K562 (cell line): ENCODE measurements around the gene DNAH17.

Source experiments
- CTCF ChIP-seq, 3 experiments: IDR thresholded peaks in 2 of 3; conservative IDR thresholded peaks in 1 of 3; 2 replicates each; pipeline ENCODE4 v1.5.1; 2011 to 2012; ENCODE audit warnings: low read length in 3 of 3, mild to moderate bottlenecking in 3 of 3, control low read depth in 2 of 3, improper control_type of control experiment in 1 of 3, inconsistent platforms in 1 of 3, low read depth in 1 of 3, mixed read lengths in 1 of 3, moderate library complexity in 1 of 3; ENCODE audit not compliant: insufficient read depth in 2 of 3
- EGR1 ChIP-seq: fragments of 450-650 bp; conservative IDR thresholded peaks from 2 replicates; pipeline ENCODE4 v1.6.1; 2017; ENCODE audit warnings: mild to moderate bottlenecking
- EZH2 ChIP-seq: IDR thresholded peaks from 2 replicates; pipeline ENCODE4 v1.6.1; 2012; ENCODE audit warnings: low read depth, mild to moderate bottlenecking, inconsistent platforms, low read length, borderline replicate concordance
- HDAC1 ChIP-seq, 2 experiments: fragments of 450-650 bp; IDR thresholded peaks; 2 replicates each; pipeline ENCODE4 v1.6.1; 2016 to 2017; ENCODE audit warnings: inconsistent platforms in 1 of 2, mild to moderate bottlenecking in 1 of 2, moderate library complexity in 1 of 2
- MTA3 ChIP-seq: fragments of 450-650 bp; formaldehyde crosslinking; IDR thresholded peaks from 2 replicates; pipeline ENCODE4 v1.6.1; 2017; ENCODE audit warnings: mild to moderate bottlenecking, borderline replicate concordance
- RBM22 ChIP-seq: fragments of 200-400 bp; formaldehyde crosslinking; IDR thresholded peaks from 2 replicates; pipeline ENCODE4 v1.6.1; 2018; ENCODE audit warnings: low read length, low read depth; ENCODE audit not compliant: poor library complexity, severe bottlenecking
- YY1 ChIP-seq, 3 experiments: IDR thresholded peaks; 2 replicates each; pipeline ENCODE4 v1.6.1; 2011; ENCODE audit warnings: low read length in 2 of 3, mild to moderate bottlenecking in 2 of 3, moderate library complexity in 2 of 3, borderline replicate concordance in 1 of 3, control low read depth in 1 of 3, low read depth in 1 of 3; ENCODE audit not compliant: insufficient read depth in 3 of 3, insufficient replicate concordance in 2 of 3, control insufficient read depth in 1 of 3, insufficient read length in 1 of 3; ENCODE audit errors: extremely low read depth in 1 of 3
- TF ChIP-seq, protein P1 (sequence below): fragments of 450-650 bp; IDR thresholded peaks from 2 replicates; pipeline ENCODE4 v1.6.1; 2017; ENCODE audit warnings: mild to moderate bottlenecking, moderate library complexity

DNA sequence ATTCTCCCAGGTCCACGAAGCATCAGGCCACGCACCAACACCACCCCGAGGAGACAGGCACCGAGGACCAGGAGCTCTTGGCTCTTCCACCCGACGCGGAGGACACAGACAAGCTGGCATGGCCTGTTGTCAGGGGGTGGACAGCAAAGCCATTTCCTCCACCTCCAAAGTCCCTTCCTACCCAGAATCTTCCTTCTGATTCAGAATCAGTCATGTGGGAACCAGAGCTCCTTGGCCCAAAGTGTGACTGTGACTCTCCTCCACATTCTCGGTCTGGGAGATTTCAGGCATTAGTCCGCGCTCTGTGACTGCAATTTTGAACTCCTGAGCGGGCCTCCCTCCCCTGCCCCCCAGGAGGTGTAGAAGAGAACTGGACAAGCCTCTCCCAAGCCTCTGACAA is 9.2 kb downstream of the DNAH17 start:
- TF ChIP-seq, protein P1, sequence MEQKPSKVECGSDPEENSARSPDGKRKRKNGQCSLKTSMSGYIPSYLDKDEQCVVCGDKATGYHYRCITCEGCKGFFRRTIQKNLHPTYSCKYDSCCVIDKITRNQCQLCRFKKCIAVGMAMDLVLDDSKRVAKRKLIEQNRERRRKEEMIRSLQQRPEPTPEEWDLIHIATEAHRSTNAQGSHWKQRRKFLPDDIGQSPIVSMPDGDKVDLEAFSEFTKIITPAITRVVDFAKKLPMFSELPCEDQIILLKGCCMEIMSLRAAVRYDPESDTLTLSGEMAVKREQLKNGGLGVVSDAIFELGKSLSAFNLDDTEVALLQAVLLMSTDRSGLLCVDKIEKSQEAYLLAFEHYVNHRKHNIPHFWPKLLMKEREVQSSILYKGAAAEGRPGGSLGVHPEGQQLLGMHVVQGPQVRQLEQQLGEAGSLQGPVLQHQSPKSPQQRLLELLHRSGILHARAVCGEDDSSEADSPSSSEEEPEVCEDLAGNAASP: no peak
- TF ChIP-seq EZH2 (no peak), MTA3 (no peak), EGR1 (no peak), YY1 (IDR thresholded peaks at IDR 0.05; ENCODE audit: borderline replicate concordance in 1 of 3, control insufficient read depth in 1 of 3, extremely low read depth in 1 of 3, insufficient read depth in 3 of 3, insufficient read length in 1 of 3, insufficient replicate concordance in 2 of 3, low read depth in 1 of 3, low read length in 2 of 3) (no peak), HDAC1 (IDR thresholded peaks at IDR 0.05) (no peak), CTCF (IDR thresholded peaks at IDR 0.05 in 2 of 3, conservative IDR thresholded peaks at IDR 0.05 in 1 of 3; ENCODE audit: insufficient read depth in 2 of 3, low read depth in 1 of 3, low read length in 3 of 3) (no peak), RBM22 (no peak)
